Measurements from ENCODE around the gene OAS2.
A peak's percentile ranks its signal among the peaks of the same experiment; 100 is the strongest.

OAS2 gene

DNA sequence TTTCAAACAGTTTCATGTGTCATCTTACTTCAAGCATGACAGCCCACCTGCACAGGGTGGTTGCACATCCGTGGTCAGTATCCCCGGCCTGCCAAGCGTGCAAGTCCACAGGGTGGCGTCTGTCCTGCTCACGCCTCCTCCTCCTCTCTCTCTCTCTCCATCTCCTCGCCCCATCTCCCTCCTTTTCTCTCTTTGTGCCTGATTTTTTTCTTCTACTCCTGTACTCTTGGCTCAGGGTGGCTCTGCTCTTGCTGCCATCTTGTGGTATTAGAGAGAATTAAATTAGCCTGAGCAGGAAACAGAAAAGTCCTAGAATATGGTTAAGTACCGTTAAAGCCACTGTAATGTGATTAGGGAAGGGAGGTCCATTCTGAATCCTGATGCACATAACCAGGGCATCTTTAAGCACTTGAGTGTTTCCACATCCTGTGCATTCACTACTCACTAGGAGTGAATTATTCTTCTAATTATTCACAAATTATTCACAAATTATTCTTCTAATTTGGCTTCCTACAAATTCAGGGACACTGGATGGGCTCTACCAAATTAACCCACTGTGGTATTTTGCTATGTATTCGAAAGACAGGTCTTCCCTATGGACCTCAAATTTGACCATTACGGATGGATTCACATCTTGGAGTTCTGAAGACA lies 52.7 kb downstream of the OAS2 start:
- TF ChIP-seq, protein P1, sequence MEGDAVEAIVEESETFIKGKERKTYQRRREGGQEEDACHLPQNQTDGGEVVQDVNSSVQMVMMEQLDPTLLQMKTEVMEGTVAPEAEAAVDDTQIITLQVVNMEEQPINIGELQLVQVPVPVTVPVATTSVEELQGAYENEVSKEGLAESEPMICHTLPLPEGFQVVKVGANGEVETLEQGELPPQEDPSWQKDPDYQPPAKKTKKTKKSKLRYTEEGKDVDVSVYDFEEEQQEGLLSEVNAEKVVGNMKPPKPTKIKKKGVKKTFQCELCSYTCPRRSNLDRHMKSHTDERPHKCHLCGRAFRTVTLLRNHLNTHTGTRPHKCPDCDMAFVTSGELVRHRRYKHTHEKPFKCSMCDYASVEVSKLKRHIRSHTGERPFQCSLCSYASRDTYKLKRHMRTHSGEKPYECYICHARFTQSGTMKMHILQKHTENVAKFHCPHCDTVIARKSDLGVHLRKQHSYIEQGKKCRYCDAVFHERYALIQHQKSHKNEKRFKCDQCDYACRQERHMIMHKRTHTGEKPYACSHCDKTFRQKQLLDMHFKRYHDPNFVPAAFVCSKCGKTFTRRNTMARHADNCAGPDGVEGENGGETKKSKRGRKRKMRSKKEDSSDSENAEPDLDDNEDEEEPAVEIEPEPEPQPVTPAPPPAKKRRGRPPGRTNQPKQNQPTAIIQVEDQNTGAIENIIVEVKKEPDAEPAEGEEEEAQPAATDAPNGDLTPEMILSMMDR (IDR thresholded peaks at IDR 0.05; ENCODE audit: low read depth, low read length) = peak; percentile 61
- TF ChIP-seq MYC (IDR thresholded peaks at IDR 0.05; ENCODE audit: low read depth, low read length) = no peak
- DNase-seq (ENCODE audit: low read depth) = peak; percentile 53
- H3K4me3 ChIP-seq (ENCODE audit: low read depth, low read length) = no peak overlapping the region

DNA sequence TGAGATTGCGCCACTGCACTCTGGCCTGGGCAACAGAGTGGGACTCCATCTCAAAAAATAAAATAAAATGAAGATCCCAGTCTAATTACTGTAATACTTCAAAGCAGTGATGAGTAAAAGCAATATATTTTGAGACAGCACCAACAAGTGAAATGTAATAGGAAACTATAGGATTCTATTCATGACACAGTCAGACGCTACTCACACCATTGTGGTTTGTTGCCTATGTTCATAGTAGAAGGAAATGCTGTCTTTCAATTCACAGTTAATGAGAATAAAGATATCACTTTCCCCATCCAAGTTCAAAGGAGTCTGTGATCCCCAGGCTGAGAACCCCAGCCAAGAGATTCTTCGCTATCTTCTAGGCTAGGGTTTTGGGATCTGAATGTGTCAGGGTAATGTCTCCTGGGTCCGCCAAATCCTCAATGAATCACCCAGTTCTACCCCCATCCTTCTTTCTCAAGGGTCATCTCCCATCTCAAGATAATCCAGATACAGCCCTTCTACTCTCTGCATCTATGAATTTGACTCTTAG lies 61.7 kb downstream of the OAS2 start:
- TF ChIP-seq, protein P1 (IDR thresholded peaks at IDR 0.05; ENCODE audit: low read depth, low read length) = no peak
- TF ChIP-seq, protein P2, sequence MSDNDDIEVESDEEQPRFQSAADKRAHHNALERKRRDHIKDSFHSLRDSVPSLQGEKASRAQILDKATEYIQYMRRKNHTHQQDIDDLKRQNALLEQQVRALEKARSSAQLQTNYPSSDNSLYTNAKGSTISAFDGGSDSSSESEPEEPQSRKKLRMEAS (IDR thresholded peaks at IDR 0.05; ENCODE audit: low read depth, low read length) = no peak
- TF ChIP-seq POLR2A (IDR thresholded peaks at IDR 0.05; ENCODE audit: extremely low read depth, insufficient read length) (no peak), MYC (IDR thresholded peaks at IDR 0.05; ENCODE audit: low read depth, low read length) (no peak)
- no peak for DNase-seq (ENCODE audit: low read depth)
- H3K4me3 ChIP-seq (ENCODE audit: low read depth, low read length) = no peak overlapping the region

DNA sequence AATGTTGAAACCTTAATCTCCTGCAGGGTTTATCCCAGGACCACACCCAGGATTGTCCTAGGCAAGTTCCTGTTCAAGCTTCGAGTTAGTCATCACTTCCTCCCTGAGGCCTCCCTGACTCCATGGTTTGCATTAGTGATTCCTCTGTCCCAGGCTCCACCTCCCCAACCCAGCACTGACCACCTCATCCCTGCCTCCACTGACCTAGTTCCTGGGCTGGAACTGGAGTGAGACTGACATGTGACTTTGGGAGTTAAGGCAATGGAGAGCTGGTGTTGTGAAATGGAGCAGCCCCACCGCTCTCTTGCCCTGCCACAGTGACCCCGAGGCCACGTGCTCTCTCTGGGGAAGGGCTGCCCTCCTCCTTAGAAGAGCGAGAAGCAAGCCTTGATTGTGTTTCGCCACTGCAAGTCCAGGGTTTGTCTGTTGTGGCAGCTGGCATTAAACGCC lies 62.4 kb downstream of the OAS2 start:
- H3K4me3 ChIP-seq (ENCODE audit: low read depth, low read length) = no peak overlapping the region
- peak; percentile 74 for DNase-seq (ENCODE audit: low read depth)
- TF ChIP-seq, protein P2 (IDR thresholded peaks at IDR 0.05; ENCODE audit: low read depth, low read length) = peak; percentile 97
- TF ChIP-seq, protein P1 (IDR thresholded peaks at IDR 0.05; ENCODE audit: low read depth, low read length) = no peak
- TF ChIP-seq MYC (IDR thresholded peaks at IDR 0.05; ENCODE audit: low read depth, low read length) (peak; percentile 82), POLR2A (IDR thresholded peaks at IDR 0.05; ENCODE audit: extremely low read depth, insufficient read length) (no peak)

DNA sequence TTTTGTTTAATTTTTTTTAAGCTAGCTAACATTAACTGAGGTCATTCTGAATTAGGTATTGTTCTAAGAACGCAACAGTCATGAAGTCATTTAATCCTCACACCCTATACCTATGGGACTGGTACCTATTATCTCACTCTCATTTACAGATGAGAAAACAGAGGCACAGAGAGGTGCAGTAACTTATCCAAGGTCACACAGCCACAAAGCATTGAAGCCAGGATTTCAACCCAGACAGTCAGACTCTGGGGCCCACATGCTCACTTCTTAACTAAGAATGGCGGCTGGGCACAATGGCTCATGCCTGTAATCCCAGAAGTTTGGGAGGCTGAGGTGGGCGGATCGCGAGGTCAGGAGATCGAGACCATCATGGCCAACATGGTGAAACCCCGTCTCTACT lies 63.2 kb downstream of the OAS2 start:
- DNase-seq (ENCODE audit: low read depth) = no peak
- TF ChIP-seq POLR2A (IDR thresholded peaks at IDR 0.05; ENCODE audit: extremely low read depth, insufficient read length) = no peak
- TF ChIP-seq MYC (IDR thresholded peaks at IDR 0.05; ENCODE audit: low read depth, low read length) = no peak
- TF ChIP-seq, protein P1 (IDR thresholded peaks at IDR 0.05; ENCODE audit: low read depth, low read length) = no peak
- TF ChIP-seq, protein P2 (IDR thresholded peaks at IDR 0.05; ENCODE audit: low read depth, low read length) = no peak
- no peak overlapping the region for H3K4me3 ChIP-seq (ENCODE audit: low read depth, low read length)

DNA sequence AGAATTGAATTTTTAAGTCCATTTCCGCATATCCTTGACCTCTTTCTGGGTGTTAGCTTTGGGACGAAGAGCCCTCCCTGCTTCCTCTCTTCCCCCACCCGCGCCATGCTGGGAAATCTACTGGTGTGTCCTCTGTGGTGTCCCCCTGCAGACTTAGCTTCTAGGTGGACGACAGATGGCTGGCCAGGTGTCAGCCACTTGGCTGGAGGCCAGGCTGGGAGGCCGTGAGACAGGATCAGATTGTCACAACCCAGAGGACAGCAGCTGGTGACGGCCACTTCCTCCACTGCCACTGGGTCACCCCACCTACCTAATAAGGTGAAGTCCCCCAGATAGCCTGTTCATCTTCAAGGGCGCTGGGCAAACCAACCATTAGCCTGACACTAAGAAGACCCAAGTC lies 64.9 kb downstream of the OAS2 start:
- DNase-seq (ENCODE audit: low read depth) = no peak
- H3K4me3 ChIP-seq (ENCODE audit: low read depth, low read length) = no peak overlapping the region
- TF ChIP-seq, protein P2 (IDR thresholded peaks at IDR 0.05; ENCODE audit: low read depth, low read length) = no peak
- no peak for TF ChIP-seq MYC (IDR thresholded peaks at IDR 0.05; ENCODE audit: low read depth, low read length)
- TF ChIP-seq, protein P1 (IDR thresholded peaks at IDR 0.05; ENCODE audit: low read depth, low read length) = no peak
- TF ChIP-seq POLR2A (IDR thresholded peaks at IDR 0.05; ENCODE audit: extremely low read depth, insufficient read length) = no peak
